Panc1 (cell line): ENCODE results near the gene TESK2. TPM values are rescaled to one million over a fixed set of nuclear protein-coding genes. Genes with fewer than 3 reads are reported as not detected.

ENCODE experiments used
- ATAC-seq: fragments of 200-7000 bp; cut with Tn5 transposase; 2 replicates; pipeline ENCODE4 v1.9.1; 2020; ENCODE audit warnings: mild to moderate bottlenecking, moderate library complexity
- BruUV-seq: library from RNA; stranded (reverse); fragments of 400-500 nt; replicated peaks from 2 replicates; lab custom pipeline; 2021; lab: Mats Ljungman, UMichigan
- CTCF ChIA-PET: fragments of 300-600 bp; sonication (Branson Sonifier 250); formaldehyde crosslinking; loops from one replicate; lab custom pipeline; 2022; ENCODE audit warnings: antibody characterized with exemption; lab: Charles Lee
- POLR2A ChIA-PET: fragments of 300-600 bp; sonication (Branson Sonifier 250); formaldehyde crosslinking; loops from one replicate; lab custom pipeline; 2022; ENCODE audit warnings: antibody characterized with exemption; lab: Charles Lee
- DNase-seq: peaks from one replicate; pipeline ENCODE4 v3.0.0-alpha.2; 2010; ENCODE audit warnings: low read depth, low spot score
- H3K27ac ChIP-seq: 2 replicates; pipeline ENCODE4 v1.5.1; 2011; ENCODE audit warnings: mild to moderate bottlenecking, low read length, inconsistent platforms
- H3K27me3 ChIP-seq: fragments of 200-500 bp; sonication (Bioruptor generic); 2 replicates; pipeline ENCODE4 v1.6.0; 2014; ENCODE audit warnings: low read length, inconsistent platforms; ENCODE audit not compliant: control insufficient read depth, insufficient read depth
- H3K36me3 ChIP-seq: fragments of 200-500 bp; sonication (Bioruptor generic); 2 replicates; pipeline ENCODE4 v1.5.1; 2014; ENCODE audit warnings: inconsistent platforms, mild to moderate bottlenecking, low read length, moderate library complexity; ENCODE audit not compliant: control insufficient read depth, insufficient read depth
- H3K4me1 ChIP-seq: 2 replicates; pipeline ENCODE4 v1.5.1; 2011; ENCODE audit warnings: inconsistent platforms, mild to moderate bottlenecking, low read length, moderate library complexity; ENCODE audit not compliant: control insufficient read depth, insufficient read depth
- H3K4me3 ChIP-seq, 2 experiments: 2 replicates each; pipeline ENCODE4 v1.5.1; 2011 to 2012; ENCODE audit warnings: low read depth in 2 of 2, low read length in 2 of 2, mild to moderate bottlenecking in 2 of 2, inconsistent platforms in 1 of 2, moderate library complexity in 1 of 2
- H3K9me3 ChIP-seq: fragments of 200-500 bp; sonication (Bioruptor generic); 2 replicates; pipeline ENCODE4 v1.5.1; 2014; ENCODE audit warnings: low read depth, mild to moderate bottlenecking, inconsistent platforms, low read length, moderate library complexity; ENCODE audit not compliant: control insufficient read depth, insufficient read depth
- POLR2AphosphoS5 ChIP-seq: IDR thresholded peaks from 2 replicates; pipeline ENCODE4 v1.6.1; 2012; ENCODE audit warnings: mild to moderate bottlenecking, low read depth, low read length, moderate library complexity
- REST ChIP-seq, 2 experiments: IDR thresholded peaks; 2 replicates each; pipeline ENCODE4 v1.6.1; 2011 to 2012; ENCODE audit warnings: low read depth in 2 of 2, control low read depth in 1 of 2, low read length in 1 of 2, mild to moderate bottlenecking in 1 of 2, moderate library complexity in 1 of 2; ENCODE audit not compliant: insufficient read depth in 1 of 2
- SIN3A ChIP-seq: IDR thresholded peaks from 2 replicates; pipeline ENCODE4 v1.6.1; 2012; ENCODE audit warnings: low read depth, mild to moderate bottlenecking, low read length, moderate library complexity, borderline replicate concordance; ENCODE audit not compliant: insufficient read depth
- TCF7L2 ChIP-seq: IDR thresholded peaks from 2 replicates; pipeline ENCODE4 v1.6.1; 2011; ENCODE audit warnings: mild to moderate bottlenecking, low read depth, low read length, inconsistent platforms
- in situ Hi-C: cut with HindIII; loops from 2 replicates; pipeline ENCODE4 v1.10.0; 2016; ENCODE audit warnings: low sequenced_read_pairs, low pct_unique_long_range_greater_than_20kb
- intact Hi-C: fragments of 100-400 bp; cut with micrococcal nuclease; formaldehyde crosslinking; loops from one replicate; pipeline ENCODE4 v1.10.0; 2022; ENCODE audit not compliant: unreplicated experiment
- total RNA-seq: library from RNA; stranded (reverse); gene quantifications from one replicate; pipeline ENCODE4 v1.2.1, GENCODE V29; 2021; ENCODE audit not compliant: unreplicated experiment
- TF ChIP-seq, protein P1 (sequence below): fragments of 450-650 bp; IDR thresholded peaks from 2 replicates; pipeline ENCODE4 v1.5.1; 2017; ENCODE audit warnings: mild to moderate bottlenecking

The TESK2 gene
- total RNA-seq, 1 experiment from 2014 or later, result 3.3 TPM

- ChIA-PET CTCF (no interaction called here), POLR2A (no interaction called here)
- Histone ChIP-seq H3K27me3 (no peaks in the 10 kb centered on the region), H3K4me3 (no peak overlapping the region), H3K36me3 (no peaks in the 10 kb centered on the region), H3K27ac (no peak overlapping the region), H3K9me3 (no peaks in the 10 kb centered on the region), H3K4me1 (no peaks in the 10 kb centered on the region)
- BruUV-seq, result no TSS peak
- DNase-seq (no peak), ATAC-seq (no peak)
- TF ChIP-seq SIN3A (no peak), REST (IDR thresholded peaks at IDR 0.05; ENCODE audit: insufficient read depth in 1 of 2, low read depth in 2 of 2, low read length in 1 of 2) (no peak), TCF7L2 (no peak), POLR2AphosphoS5 (no peak)
- TF ChIP-seq, protein P1, sequence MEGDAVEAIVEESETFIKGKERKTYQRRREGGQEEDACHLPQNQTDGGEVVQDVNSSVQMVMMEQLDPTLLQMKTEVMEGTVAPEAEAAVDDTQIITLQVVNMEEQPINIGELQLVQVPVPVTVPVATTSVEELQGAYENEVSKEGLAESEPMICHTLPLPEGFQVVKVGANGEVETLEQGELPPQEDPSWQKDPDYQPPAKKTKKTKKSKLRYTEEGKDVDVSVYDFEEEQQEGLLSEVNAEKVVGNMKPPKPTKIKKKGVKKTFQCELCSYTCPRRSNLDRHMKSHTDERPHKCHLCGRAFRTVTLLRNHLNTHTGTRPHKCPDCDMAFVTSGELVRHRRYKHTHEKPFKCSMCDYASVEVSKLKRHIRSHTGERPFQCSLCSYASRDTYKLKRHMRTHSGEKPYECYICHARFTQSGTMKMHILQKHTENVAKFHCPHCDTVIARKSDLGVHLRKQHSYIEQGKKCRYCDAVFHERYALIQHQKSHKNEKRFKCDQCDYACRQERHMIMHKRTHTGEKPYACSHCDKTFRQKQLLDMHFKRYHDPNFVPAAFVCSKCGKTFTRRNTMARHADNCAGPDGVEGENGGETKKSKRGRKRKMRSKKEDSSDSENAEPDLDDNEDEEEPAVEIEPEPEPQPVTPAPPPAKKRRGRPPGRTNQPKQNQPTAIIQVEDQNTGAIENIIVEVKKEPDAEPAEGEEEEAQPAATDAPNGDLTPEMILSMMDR, result no peak
- intact Hi-C loops (loop anchor here (10.0 kb wide), 1 partner anchor 51 kb away; no protein-coding TSS in a partner anchor), in situ Hi-C loops (no loop called here)
Observed at GRCh38 chr1:45403718-45404117, 87.2 kb downstream of the TESK2 start.

DNA sequence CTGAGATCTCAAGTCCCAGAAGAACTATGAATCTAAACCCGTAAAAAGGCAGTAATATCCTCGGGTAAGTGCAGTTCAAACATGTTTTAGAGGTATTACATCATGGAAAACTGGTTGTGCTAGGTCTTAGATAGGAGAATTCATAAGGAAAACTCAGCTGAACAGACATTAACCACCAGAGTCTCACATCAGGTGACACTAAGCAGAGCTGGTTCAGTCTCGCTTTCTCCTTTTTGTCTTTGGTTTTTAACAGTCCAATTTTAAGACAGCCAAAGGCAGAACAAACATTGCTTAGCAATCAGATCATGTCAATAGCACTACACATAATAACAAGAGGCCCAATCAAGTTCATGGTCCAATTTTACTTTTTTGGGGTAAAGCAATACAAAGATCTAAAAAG is 87.7 kb downstream of the TESK2 start:
- ChIA-PET POLR2A (interaction anchor here (0.7 kb wide), 2 partner anchors 63 to 137 kb away, joined by 4 read pairs; no protein-coding TSS in a partner anchor), CTCF (no interaction called here)
- in situ Hi-C loops, result no loop called here
- Histone ChIP-seq H3K4me1 (no peaks in the 10 kb centered on the region), H3K4me3 (no peak overlapping the region), H3K36me3 (no peaks in the 10 kb centered on the region), H3K27me3 (no peaks in the 10 kb centered on the region), H3K27ac (no peak overlapping the region), H3K9me3 (no peaks in the 10 kb centered on the region)
- TF ChIP-seq SIN3A (no peak), POLR2AphosphoS5 (no peak), REST (IDR thresholded peaks at IDR 0.05; ENCODE audit: insufficient read depth in 1 of 2, low read depth in 2 of 2, low read length in 1 of 2) (no peak), TCF7L2 (no peak)
- TF ChIP-seq, protein P1, result no peak
- ATAC-seq (no peak), DNase-seq (no peak)
- no TSS peak for BruUV-seq
- intact Hi-C loops, result loop anchor here (10.0 kb wide), 1 partner anchor 52 kb away; no protein-coding TSS in a partner anchor
